ENCODE results near the gene SYCN.

SYCN gene

GRCh38 chr19:39203372-39204341 lies at the start of gene SYCN:
TSS of gene SYCN (minus strand) at chr19:39204263. CDS start at chr19:39204254, 9 bp downstream.
- no peaks in the 10 kb centered on the region for H3K9me3 ChIP-seq (ENCODE audit: severe bottlenecking)
- DNase-seq (ENCODE audit: low spot score) = no peak
- no peak for TF ChIP-seq CTCF (IDR thresholded peaks at IDR 0.05; ENCODE audit: poor library complexity, severe bottlenecking)
- H3K4me3 ChIP-seq (ENCODE audit: severe bottlenecking) = no peak within 1 kb of the TSS
- H3K4me1 ChIP-seq (ENCODE audit: insufficient read depth, poor library complexity, severe bottlenecking) = no peaks in the 10 kb centered on the region
- H3K27ac ChIP-seq (ENCODE audit: poor library complexity, severe bottlenecking) = no peak within 1 kb of the TSS
- peaks cover 31% of the 10 kb centered on the region for H3K27me3 ChIP-seq (ENCODE audit: insufficient read depth, poor library complexity, severe bottlenecking)
- no peaks in the 10 kb centered on the region for H3K36me3 ChIP-seq (ENCODE audit: low read depth)
- no peak for ATAC-seq (ENCODE audit: low read depth)

GRCh38 chr19:39253374-39254149 lies 49.5 kb upstream of the SYCN start:
- no peak for DNase-seq (ENCODE audit: low spot score)
- no peaks in the 10 kb centered on the region for H3K9me3 ChIP-seq (ENCODE audit: severe bottlenecking)
- no peak for ATAC-seq (ENCODE audit: low read depth)
- TF ChIP-seq CTCF (IDR thresholded peaks at IDR 0.05; ENCODE audit: poor library complexity, severe bottlenecking) = no peak
- no peaks in the 10 kb centered on the region for H3K36me3 ChIP-seq (ENCODE audit: low read depth)
- H3K27ac ChIP-seq (ENCODE audit: poor library complexity, severe bottlenecking) = no peak overlapping the region
- no peaks in the 10 kb centered on the region for H3K4me1 ChIP-seq (ENCODE audit: insufficient read depth, poor library complexity, severe bottlenecking)
- no peak overlapping the region for H3K4me3 ChIP-seq (ENCODE audit: severe bottlenecking)
- peaks cover 19% of the 10 kb centered on the region for H3K27me3 ChIP-seq (ENCODE audit: insufficient read depth, poor library complexity, severe bottlenecking)

- Histone ChIP-seq H3K27ac (ENCODE audit: poor library complexity, severe bottlenecking) (no peak overlapping the region), H3K4me3 (ENCODE audit: severe bottlenecking) (no peak overlapping the region), H3K4me1 (ENCODE audit: insufficient read depth, poor library complexity, severe bottlenecking) (no peaks in the 10 kb centered on the region), H3K36me3 (ENCODE audit: low read depth) (no peaks in the 10 kb centered on the region), H3K27me3 (ENCODE audit: insufficient read depth, poor library complexity, severe bottlenecking) (peaks cover 29% of the 10 kb centered on the region), H3K9me3 (ENCODE audit: severe bottlenecking) (no peaks in the 10 kb centered on the region)
- DNase-seq (ENCODE audit: low spot score) = no peak
- no peak for ATAC-seq (ENCODE audit: low read depth)
- no peak for TF ChIP-seq CTCF (IDR thresholded peaks at IDR 0.05; ENCODE audit: poor library complexity, severe bottlenecking)
Observed at GRCh38 chr19:39252458-39252857, 48.4 kb upstream of the SYCN start.

GRCh38 chr19:39251846-39252245 lies 47.8 kb upstream of the SYCN start:
- TF ChIP-seq CTCF (IDR thresholded peaks at IDR 0.05; ENCODE audit: poor library complexity, severe bottlenecking) = no peak
- Histone ChIP-seq H3K4me3 (ENCODE audit: severe bottlenecking) (no peak overlapping the region), H3K27ac (ENCODE audit: poor library complexity, severe bottlenecking) (no peak overlapping the region), H3K4me1 (ENCODE audit: insufficient read depth, poor library complexity, severe bottlenecking) (no peaks in the 10 kb centered on the region), H3K27me3 (ENCODE audit: insufficient read depth, poor library complexity, severe bottlenecking) (peaks cover 32% of the 10 kb centered on the region), H3K36me3 (ENCODE audit: low read depth) (no peaks in the 10 kb centered on the region), H3K9me3 (ENCODE audit: severe bottlenecking) (no peaks in the 10 kb centered on the region)
- ATAC-seq (ENCODE audit: low read depth) = no peak
- no peak for DNase-seq (ENCODE audit: low spot score)

All from RWPE2 (cell line).